GM12872 (cell line): Measurements from ENCODE around the gene FOXD3.

ENCODE experiments used
- CTCF ChIP-seq: IDR thresholded peaks from 3 replicates; pipeline ENCODE4 v1.5.1; 2011; ENCODE audit warnings: low read depth, mild to moderate bottlenecking, low read length, moderate library complexity; ENCODE audit not compliant: insufficient read depth

Gene FOXD3

GRCh38 chr1:63322114-63322943, at the start of gene FOXD3:
FOXD3 (plus strand) TSS chr1:63322567; CDS start chr1:63323059, 492 bp downstream.
- TF ChIP-seq CTCF: no peak

GRCh38 chr1:63272811-63273210, 49.6 kb upstream of the FOXD3 start:
- no peak for TF ChIP-seq CTCF

GRCh38 chr1:63274371-63274770, 48.0 kb upstream of the FOXD3 start:
- no peak for TF ChIP-seq CTCF

GRCh38 chr1:63274979-63275378, 47.4 kb upstream of the FOXD3 start:
- TF ChIP-seq CTCF: no peak

- no peak for TF ChIP-seq CTCF
These were observed 45.7 kb upstream of the FOXD3 start for GRCh38 chr1:63276624-63277023.

- no peak for TF ChIP-seq CTCF
These were observed 44.9 kb upstream of the FOXD3 start for GRCh38 chr1:63277195-63278192.

- TF ChIP-seq CTCF: no peak
These were observed 40.6 kb upstream of the FOXD3 start for GRCh38 chr1:63281753-63282152.
